ENCODE measurements around the gene CD200R1L. TPM values are rescaled to one million over a fixed set of nuclear protein-coding genes. Genes with fewer than 3 reads are reported as not detected.

CD200R1L gene, protein sequence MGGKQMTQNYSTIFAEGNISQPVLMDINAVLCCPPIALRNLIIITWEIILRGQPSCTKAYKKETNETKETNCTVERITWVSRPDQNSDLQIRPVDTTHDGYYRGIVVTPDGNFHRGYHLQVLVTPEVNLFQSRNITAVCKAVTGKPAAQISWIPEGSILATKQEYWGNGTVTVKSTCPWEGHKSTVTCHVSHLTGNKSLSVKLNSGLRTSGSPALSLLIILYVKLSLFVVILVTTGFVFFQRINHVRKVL
- total RNA-seq, result not detected

DNA sequence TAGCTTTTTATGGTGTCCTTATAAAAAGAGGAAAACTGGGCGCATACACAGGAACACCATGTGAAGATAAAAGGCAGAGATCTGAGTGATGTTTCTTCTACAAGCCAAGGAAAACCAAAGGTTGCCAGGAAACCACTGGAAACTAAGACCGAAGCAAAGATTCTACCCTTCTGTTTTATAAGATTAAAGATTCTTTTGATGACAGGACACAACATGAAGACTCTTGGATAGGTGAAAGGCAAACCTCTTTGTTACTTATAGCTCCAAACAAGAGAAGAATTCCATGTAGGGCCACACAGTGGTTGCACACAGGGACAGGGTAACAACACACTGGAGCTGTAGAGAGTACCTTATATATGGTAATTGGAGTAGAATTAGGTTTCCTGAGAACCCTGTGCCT is at the start of gene CD200R1L:
Gene CD200R1L (minus strand): TSS at position 101 of the 400 bp plus-strand sequence. CDS start 17,497 bp downstream, outside the sequence.
- H3K27me3 Mint-ChIP-seq, result no peaks in the 10 kb centered on the region
- peak within 1 kb of the TSS; percentile 22 for H3K27ac Mint-ChIP-seq
- ChIA-PET POLR2A (no interaction called here), CTCF (interaction anchor here (1.6 kb wide), 1 partner anchor 112 kb away, joined by 5 read pairs; no protein-coding TSS in a partner anchor)
- H3K4me3 Mint-ChIP-seq, result no peak within 1 kb of the TSS
- no peak for DNase-seq
- H3K36me3 Mint-ChIP-seq (ENCODE audit: low read depth), result peaks cover 1% of the 10 kb centered on the region
- peaks cover 19% of the 10 kb centered on the region for H3K9me3 Mint-ChIP-seq (ENCODE audit: low read depth)
- intact Hi-C loops (cut with DNase I, micrococcal nuclease), result no loop called here
- peaks cover 18% of the 10 kb centered on the region for H3K4me1 Mint-ChIP-seq
- no peak for ATAC-seq

DNA sequence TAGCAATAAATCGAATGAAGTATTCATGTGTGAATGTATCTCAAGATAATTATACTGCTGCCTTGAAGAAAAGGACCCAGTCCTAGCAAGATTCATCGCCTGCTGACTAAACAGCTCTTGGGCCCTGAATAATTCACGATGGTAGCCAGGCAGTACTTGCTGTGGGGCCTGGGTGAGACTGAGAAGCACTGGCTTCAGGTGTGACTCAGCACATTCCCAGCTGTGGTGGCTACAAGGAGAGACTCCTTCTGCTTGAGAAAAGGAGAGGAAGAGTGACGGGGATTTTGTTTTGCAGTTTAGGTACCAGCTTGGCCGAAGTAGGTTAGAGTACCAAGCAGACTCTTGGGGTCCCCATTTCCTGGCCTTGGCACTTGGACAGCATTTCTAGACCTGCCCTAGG is 47.6 kb upstream of the CD200R1L start:
- intact Hi-C loops (cut with DNase I, micrococcal nuclease), result no loop called here
- Mint-ChIP-seq H3K4me1 (no peaks in the 10 kb centered on the region), H3K27ac (no peak overlapping the region), H3K4me3 (no peak overlapping the region), H3K27me3 (no peaks in the 10 kb centered on the region), H3K36me3 (ENCODE audit: low read depth) (no peaks in the 10 kb centered on the region), H3K9me3 (ENCODE audit: low read depth) (no peaks in the 10 kb centered on the region)
- ATAC-seq (no peak), DNase-seq (no peak)
- POLR2A ChIA-PET, result no interaction called here
- CTCF ChIA-PET, result interaction anchor here (0.7 to 1.2 kb wide), 3 partner anchors 16 to 251 kb away, joined by 3 to 4 read pairs (median 3); no protein-coding TSS in a partner anchor

DNA sequence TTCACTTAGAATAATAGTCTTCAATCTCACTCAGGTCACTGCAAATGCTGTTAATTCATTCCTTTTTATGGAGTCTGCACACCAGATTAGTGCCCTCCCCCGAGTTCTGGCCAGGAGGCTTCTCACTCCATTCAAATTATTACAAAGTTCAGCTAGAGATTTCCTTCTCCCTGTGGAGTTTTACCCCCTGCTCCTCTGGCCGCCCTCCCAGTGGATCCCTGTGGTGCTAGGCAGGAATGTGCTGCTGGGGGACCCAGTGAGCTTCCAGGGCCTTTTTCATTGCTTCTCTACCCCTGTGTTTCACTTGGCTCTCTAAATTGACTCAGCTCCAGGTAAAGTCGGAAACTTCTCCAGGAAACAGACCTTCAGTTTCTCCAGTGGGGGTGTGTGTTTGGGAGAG is 42.7 kb upstream of the CD200R1L start:
- H3K27me3 Mint-ChIP-seq, result no peaks in the 10 kb centered on the region
- DNase-seq (no peak), ATAC-seq (no peak)
- no peak overlapping the region for H3K27ac Mint-ChIP-seq
- no peaks in the 10 kb centered on the region for H3K9me3 Mint-ChIP-seq (ENCODE audit: low read depth)
- no peaks in the 10 kb centered on the region for H3K36me3 Mint-ChIP-seq (ENCODE audit: low read depth)
- ChIA-PET CTCF (no interaction called here), POLR2A (no interaction called here)
- no peak overlapping the region for H3K4me3 Mint-ChIP-seq
- no peaks in the 10 kb centered on the region for H3K4me1 Mint-ChIP-seq
- intact Hi-C loops (cut with DNase I, micrococcal nuclease), result no loop called here

DNA sequence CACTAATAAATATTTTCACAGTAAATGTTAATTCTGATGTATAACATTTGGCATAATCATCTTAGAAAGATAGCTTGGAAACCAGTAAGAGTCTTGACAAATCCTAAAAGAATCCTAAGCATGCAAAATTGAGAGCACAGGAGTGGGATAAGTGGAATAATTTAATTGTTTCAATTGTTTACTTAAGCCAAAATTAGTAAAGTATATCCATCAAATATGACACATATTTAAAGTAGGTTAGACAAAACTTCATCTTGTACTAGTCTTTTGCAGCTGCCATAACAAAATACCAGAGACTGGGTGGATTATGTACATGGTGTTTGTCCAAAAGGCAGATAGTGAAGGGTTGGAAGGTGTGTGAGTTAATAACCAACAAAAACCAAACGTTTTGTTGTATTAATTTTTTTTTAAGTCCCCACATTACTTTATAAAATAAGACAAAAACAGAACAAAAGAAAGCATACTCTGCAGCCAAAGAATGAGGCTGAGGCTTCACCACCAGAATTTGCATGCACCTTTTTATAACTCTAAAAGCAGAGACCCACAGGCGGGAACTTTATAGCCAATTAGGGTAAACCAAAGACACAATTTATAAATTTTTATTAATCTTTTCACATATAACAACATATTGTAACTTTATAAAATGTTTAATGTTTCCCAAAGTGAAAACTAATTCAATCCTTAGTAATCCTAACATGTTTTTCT is 41.9 kb upstream of the CD200R1L start:
- no peak for DNase-seq
- ChIA-PET POLR2A (no interaction called here), CTCF (no interaction called here)
- no peaks in the 10 kb centered on the region for H3K27me3 Mint-ChIP-seq
- H3K9me3 Mint-ChIP-seq (ENCODE audit: low read depth), result no peaks in the 10 kb centered on the region
- intact Hi-C loops (cut with DNase I, micrococcal nuclease), result no loop called here
- no peak overlapping the region for H3K4me3 Mint-ChIP-seq
- no peak overlapping the region for H3K27ac Mint-ChIP-seq
- H3K4me1 Mint-ChIP-seq, result no peaks in the 10 kb centered on the region
- no peaks in the 10 kb centered on the region for H3K36me3 Mint-ChIP-seq (ENCODE audit: low read depth)
- ATAC-seq, result no peak

DNA sequence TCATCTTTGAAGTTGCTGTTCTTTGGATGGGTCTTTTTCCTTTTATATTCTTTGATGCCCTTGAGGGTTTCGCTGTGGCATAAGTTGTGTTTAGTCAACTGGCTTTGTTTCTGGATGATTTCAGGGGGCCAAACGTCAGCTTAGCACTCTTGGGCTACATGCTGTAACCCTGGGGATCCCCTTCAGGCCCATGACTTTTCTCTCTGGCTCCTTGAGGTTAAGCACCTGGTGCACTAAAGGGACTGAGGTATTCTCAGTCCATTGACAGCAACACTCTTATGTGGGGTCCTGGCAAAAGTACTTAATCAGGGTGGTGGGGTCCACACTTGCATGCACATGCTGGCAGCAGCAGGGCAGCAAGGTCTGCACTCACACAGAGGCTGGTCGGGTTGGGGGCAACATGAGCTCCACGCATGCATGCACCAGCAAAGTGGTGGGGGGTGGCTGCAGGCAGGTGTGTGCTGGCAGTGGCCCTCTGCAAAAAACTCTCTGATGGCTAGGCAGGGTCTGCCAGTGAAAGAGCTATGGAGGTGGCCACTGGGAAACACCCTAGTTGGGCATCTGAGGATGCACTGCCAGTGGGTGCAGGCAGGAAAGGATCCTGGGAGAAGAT is 38.1 kb upstream of the CD200R1L start:
- peaks cover 3% of the 10 kb centered on the region for H3K9me3 Mint-ChIP-seq (ENCODE audit: low read depth)
- ATAC-seq, result no peak
- no peaks in the 10 kb centered on the region for H3K36me3 Mint-ChIP-seq (ENCODE audit: low read depth)
- H3K27ac Mint-ChIP-seq, result no peak overlapping the region
- intact Hi-C loops (cut with DNase I, micrococcal nuclease), result no loop called here
- H3K4me3 Mint-ChIP-seq, result no peak overlapping the region
- CTCF ChIA-PET, result no interaction called here
- no peak for DNase-seq
- H3K4me1 Mint-ChIP-seq, result no peaks in the 10 kb centered on the region
- no peaks in the 10 kb centered on the region for H3K27me3 Mint-ChIP-seq
- POLR2A ChIA-PET, result no interaction called here

DNA sequence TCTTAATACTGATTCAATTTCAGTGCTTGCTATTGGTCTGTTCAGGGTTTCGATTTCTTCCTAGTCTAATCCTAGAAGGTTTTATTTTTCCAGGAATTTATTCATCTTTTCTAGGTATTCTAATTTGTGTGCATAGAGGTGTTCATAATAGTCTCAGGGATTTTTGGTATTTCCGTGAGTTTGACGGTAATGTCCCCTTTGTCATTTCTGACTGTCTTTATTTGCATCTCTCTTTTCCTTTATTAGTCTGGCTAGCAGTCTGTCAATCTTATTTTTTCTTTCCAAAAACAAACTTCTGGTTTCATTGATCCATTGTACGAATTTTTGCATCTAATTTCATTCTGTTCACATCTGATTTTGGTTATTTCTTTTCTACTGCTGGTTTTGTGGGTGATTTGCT is 35.2 kb upstream of the CD200R1L start:
- H3K27ac Mint-ChIP-seq, result no peak overlapping the region
- intact Hi-C loops (cut with DNase I, micrococcal nuclease), result no loop called here
- H3K36me3 Mint-ChIP-seq (ENCODE audit: low read depth), result no peaks in the 10 kb centered on the region
- ATAC-seq (no peak), DNase-seq (no peak)
- ChIA-PET POLR2A (no interaction called here), CTCF (interaction anchor here (1.3 kb wide), 1 partner anchor 56 kb away, joined by 3 read pairs; no protein-coding TSS in a partner anchor)
- no peaks in the 10 kb centered on the region for H3K27me3 Mint-ChIP-seq
- no peaks in the 10 kb centered on the region for H3K4me1 Mint-ChIP-seq
- H3K9me3 Mint-ChIP-seq (ENCODE audit: low read depth), result peaks cover 4% of the 10 kb centered on the region
- H3K4me3 Mint-ChIP-seq, result no peak overlapping the region

DNA sequence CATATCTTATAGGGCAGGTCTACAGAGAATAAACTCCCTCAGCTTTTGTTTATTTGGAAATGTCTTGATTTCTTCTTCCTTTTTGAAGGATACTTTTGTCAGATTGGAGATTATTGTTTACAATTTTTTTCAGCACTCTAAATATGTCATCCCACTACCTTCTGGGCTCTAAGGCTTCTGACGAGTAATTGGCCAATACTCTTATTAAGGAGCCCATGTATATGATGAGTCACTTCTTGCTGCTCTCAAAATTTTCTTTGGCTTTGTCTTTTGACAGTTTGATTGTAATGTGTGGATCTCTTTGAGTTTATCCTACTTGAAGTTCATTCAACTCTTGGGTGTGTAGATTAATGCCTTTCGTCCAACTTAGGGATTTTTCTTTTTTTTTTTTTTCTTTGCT is 28.9 kb upstream of the CD200R1L start:
- Mint-ChIP-seq H3K4me1 (no peaks in the 10 kb centered on the region), H3K9me3 (ENCODE audit: low read depth) (peaks cover 13% of the 10 kb centered on the region), H3K27me3 (no peaks in the 10 kb centered on the region), H3K4me3 (no peak overlapping the region), H3K36me3 (ENCODE audit: low read depth) (no peaks in the 10 kb centered on the region), H3K27ac (no peak overlapping the region)
- ChIA-PET CTCF (interaction anchor here (0.6 to 0.7 kb wide), 2 partner anchors 107 to 359 kb away, joined by 3 read pairs; no protein-coding TSS in a partner anchor), POLR2A (no interaction called here)
- no peak for DNase-seq
- intact Hi-C loops (cut with DNase I, micrococcal nuclease), result no loop called here
- ATAC-seq, result no peak

DNA sequence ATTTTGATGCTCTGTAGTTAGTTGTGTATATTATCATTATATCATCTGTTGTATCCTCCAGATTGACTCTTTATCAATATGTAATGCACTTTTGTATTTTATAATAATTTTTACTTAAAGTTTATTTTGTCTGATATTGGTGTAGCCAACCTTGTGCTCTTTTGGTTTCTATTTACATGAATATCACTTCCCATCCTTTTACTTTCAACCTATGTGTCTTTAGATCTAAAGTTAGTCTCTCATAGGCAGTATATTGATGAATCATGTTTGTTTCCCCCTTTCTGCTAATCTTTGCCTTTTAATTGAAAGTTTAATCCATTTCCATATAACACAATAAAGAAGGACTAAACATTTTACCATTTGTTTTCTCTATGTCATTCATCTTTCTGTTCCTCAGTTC is 28.1 kb upstream of the CD200R1L start:
- no peak overlapping the region for H3K4me3 Mint-ChIP-seq
- no peak for ATAC-seq
- intact Hi-C loops (cut with DNase I, micrococcal nuclease), result no loop called here
- DNase-seq, result no peak
- H3K9me3 Mint-ChIP-seq (ENCODE audit: low read depth), result peaks cover 18% of the 10 kb centered on the region
- CTCF ChIA-PET, result interaction anchor here (0.6 to 0.7 kb wide), 2 partner anchors 107 to 358 kb away, joined by 3 read pairs; no protein-coding TSS in a partner anchor
- H3K36me3 Mint-ChIP-seq (ENCODE audit: low read depth), result peaks cover 3% of the 10 kb centered on the region
- H3K27me3 Mint-ChIP-seq, result no peaks in the 10 kb centered on the region
- no peak overlapping the region for H3K27ac Mint-ChIP-seq
- no peaks in the 10 kb centered on the region for H3K4me1 Mint-ChIP-seq
- POLR2A ChIA-PET, result no interaction called here

DNA sequence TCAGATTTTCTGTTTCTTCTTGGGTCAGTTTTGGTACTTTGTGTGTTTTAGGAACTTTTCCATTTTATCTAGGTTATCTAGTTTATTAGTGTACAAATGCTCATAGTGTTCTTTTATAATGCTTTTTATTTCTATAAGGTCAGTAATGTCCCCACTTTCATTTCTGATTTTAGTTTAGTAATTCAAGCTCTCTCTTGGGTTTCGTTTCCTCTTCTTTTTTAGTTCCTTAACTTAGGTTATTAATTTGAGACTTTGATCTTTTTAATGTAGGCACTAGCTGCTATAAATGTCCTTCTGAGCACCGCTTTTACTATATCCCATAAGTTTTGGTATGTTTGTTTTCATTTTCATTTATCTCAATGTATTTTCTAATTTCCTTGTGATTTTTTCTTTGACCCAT is 27.0 kb upstream of the CD200R1L start:
- ChIA-PET POLR2A (no interaction called here), CTCF (interaction anchor here (0.9 kb wide), 1 partner anchor 139 kb away, joined by 4 read pairs; no protein-coding TSS in a partner anchor)
- Mint-ChIP-seq H3K36me3 (ENCODE audit: low read depth) (peaks cover 5% of the 10 kb centered on the region), H3K27me3 (no peaks in the 10 kb centered on the region), H3K4me1 (no peaks in the 10 kb centered on the region), H3K9me3 (ENCODE audit: low read depth) (peaks cover 20% of the 10 kb centered on the region), H3K4me3 (no peak overlapping the region), H3K27ac (no peak overlapping the region)
- DNase-seq (no peak), ATAC-seq (no peak)
- intact Hi-C loops (cut with DNase I, micrococcal nuclease), result no loop called here

DNA sequence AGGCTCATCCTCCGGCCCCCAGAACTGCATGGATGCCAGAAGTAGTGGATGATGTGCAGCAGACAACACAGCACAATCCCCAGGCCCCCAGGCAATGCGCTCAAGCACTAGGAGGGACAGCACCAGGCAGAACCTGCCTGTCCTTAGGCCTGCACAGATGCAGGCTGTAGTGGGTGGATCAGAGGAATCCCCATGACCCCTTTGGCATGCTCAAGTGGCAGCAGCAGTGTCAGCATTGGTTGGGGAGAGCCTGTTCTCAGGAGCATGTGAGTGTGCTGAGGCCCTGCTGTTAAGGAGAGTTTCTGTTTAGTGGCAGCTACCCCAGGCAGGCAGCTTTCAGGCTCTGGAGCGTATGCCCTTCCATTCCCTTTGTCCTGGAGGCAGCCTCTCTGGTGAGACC is 25.1 kb upstream of the CD200R1L start:
- ChIA-PET POLR2A (no interaction called here), CTCF (interaction anchor here (0.7 kb wide), 1 partner anchor 368 kb away, joined by 3 read pairs; no protein-coding TSS in a partner anchor)
- Mint-ChIP-seq H3K27ac (no peak overlapping the region), H3K36me3 (ENCODE audit: low read depth) (peaks cover 5% of the 10 kb centered on the region), H3K9me3 (ENCODE audit: low read depth) (peaks cover 20% of the 10 kb centered on the region), H3K4me1 (no peaks in the 10 kb centered on the region), H3K4me3 (no peak overlapping the region), H3K27me3 (no peaks in the 10 kb centered on the region)
- DNase-seq (no peak), ATAC-seq (no peak)
- intact Hi-C loops (cut with DNase I, micrococcal nuclease), result no loop called here

DNA sequence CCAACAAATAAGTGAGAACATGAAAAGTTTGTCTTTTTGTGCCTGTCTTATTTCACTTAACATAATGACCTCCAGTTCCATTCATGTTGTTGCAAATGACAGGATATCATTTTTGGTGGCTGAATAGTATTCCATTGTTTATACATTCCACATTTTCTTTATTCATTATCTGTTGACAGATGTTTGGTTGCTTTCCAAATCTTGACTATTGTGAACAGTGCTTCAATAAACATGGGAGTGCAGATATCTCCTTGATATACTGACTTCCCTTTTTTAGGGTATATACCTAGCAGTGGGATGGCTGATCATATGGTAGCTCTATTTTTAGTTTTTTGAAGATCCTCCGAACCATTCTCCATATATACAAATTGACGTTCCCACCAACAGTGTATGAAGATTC is 19.1 kb upstream of the CD200R1L start:
- Mint-ChIP-seq H3K4me1 (no peaks in the 10 kb centered on the region), H3K9me3 (ENCODE audit: low read depth) (peaks cover 12% of the 10 kb centered on the region), H3K27me3 (no peaks in the 10 kb centered on the region), H3K4me3 (no peak overlapping the region), H3K27ac (no peak overlapping the region), H3K36me3 (ENCODE audit: low read depth) (peaks cover 5% of the 10 kb centered on the region)
- ChIA-PET POLR2A (no interaction called here), CTCF (no interaction called here)
- intact Hi-C loops (cut with DNase I, micrococcal nuclease), result no loop called here
- DNase-seq, result no peak
- ATAC-seq, result no peak

DNA sequence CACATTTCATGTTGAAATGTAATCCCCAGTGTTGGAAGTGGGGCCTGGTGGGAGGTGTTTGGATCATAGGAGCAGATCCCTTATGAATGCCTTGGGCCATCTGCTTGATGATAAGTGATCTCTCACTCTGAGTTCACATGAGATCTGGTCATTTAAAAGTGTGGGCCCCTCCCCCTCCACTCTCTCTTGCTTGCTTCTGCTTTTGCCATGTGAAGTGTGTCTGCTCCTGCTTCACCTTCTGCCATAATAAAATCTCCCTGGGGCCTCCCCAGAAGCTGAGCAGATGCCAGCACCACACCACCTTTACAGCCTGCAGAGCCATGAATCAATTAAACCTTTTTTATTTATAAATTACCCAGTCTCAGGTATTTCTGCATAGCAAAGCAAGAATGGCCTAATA is 14.2 kb upstream of the CD200R1L start:
- ATAC-seq, result no peak
- H3K27me3 Mint-ChIP-seq, result no peaks in the 10 kb centered on the region
- H3K27ac Mint-ChIP-seq, result no peak overlapping the region
- ChIA-PET CTCF (no interaction called here), POLR2A (no interaction called here)
- DNase-seq, result no peak
- peaks cover 8% of the 10 kb centered on the region for H3K9me3 Mint-ChIP-seq (ENCODE audit: low read depth)
- no peaks in the 10 kb centered on the region for H3K36me3 Mint-ChIP-seq (ENCODE audit: low read depth)
- H3K4me3 Mint-ChIP-seq, result no peak overlapping the region
- intact Hi-C loops (cut with DNase I, micrococcal nuclease), result no loop called here
- H3K4me1 Mint-ChIP-seq, result peaks cover 25% of the 10 kb centered on the region

Measured in activated CD4-positive, alpha-beta T cell treated with anti-CD3 and anti-CD28 coated beads for 36 hours (primary cell).